Keratinocyte (primary cell): ENCODE measurements around the gene MYL6. TPM values are rescaled to one million over a fixed set of nuclear protein-coding genes. Genes with fewer than 3 reads are reported as not detected.
"Not testable (repeated sequence)": the region's sequence is repeated elsewhere in the genome, so short reads cannot be mapped to it uniquely, and the experiment has no call there.

Source experiments
- DNase-seq: peaks from one replicate; pipeline ENCODE4 v3.0.0-alpha.2; 2011; ENCODE audit warnings: low read depth, missing footprints, low spot score
- FAIRE-seq: peaks from 2 replicates; lab custom pipeline; 2011; peaks lifted over from hg19 to GRCh38; lab: Jason Lieb, UNC
- H2AFZ ChIP-seq: 2 replicates; pipeline ENCODE4 v1.6.0; 2012; ENCODE audit warnings: low read length, control low read depth, inconsistent platforms; ENCODE audit not compliant: control insufficient read depth
- H3K27ac ChIP-seq: 2 replicates; pipeline ENCODE4 v1.5.1; 2011; ENCODE audit warnings: low read length; ENCODE audit not compliant: control insufficient read depth, insufficient read depth
- H3K27me3 ChIP-seq: 3 replicates; pipeline ENCODE4 v1.6.0; 2011; ENCODE audit warnings: low read length; ENCODE audit not compliant: control insufficient read depth, insufficient read depth; ENCODE audit errors: extremely low read depth
- H3K36me3 ChIP-seq, 2 experiments: 2 replicates in 1 of 2; 3 replicates in 1 of 2; pipeline ENCODE4 v1.5.1; 2011; ENCODE audit warnings: low read length in 2 of 2, mild to moderate bottlenecking in 1 of 2; ENCODE audit not compliant: control insufficient read depth in 2 of 2, insufficient read depth in 2 of 2; ENCODE audit errors: extremely low read depth in 1 of 2
- H3K4me1 ChIP-seq: 3 replicates; pipeline ENCODE4 v1.5.1; 2011; ENCODE audit warnings: low read length; ENCODE audit not compliant: control insufficient read depth, insufficient read depth; ENCODE audit errors: extremely low read depth
- H3K4me2 ChIP-seq: 3 replicates; pipeline ENCODE4 v1.6.0; 2011; ENCODE audit warnings: low read depth, low read length; ENCODE audit not compliant: control insufficient read depth, insufficient read depth; ENCODE audit errors: extremely low read depth
- H3K4me3 ChIP-seq, 3 experiments: fragments of 200-600 bp in 1 of 3; sonication (generic) in 1 of 3; 2 replicates in 2 of 3; 3 replicates in 1 of 3; pipeline ENCODE4 v1.5.1; 2011 to 2016; ENCODE audit warnings: low read length in 3 of 3, mild to moderate bottlenecking in 3 of 3, control low read depth in 2 of 3, inconsistent platforms in 1 of 3, low read depth in 1 of 3, mixed read lengths in 1 of 3, mixed run types in 1 of 3, moderate library complexity in 1 of 3; ENCODE audit not compliant: control insufficient read depth in 2 of 3, insufficient read depth in 2 of 3; ENCODE audit errors: extremely low read depth in 1 of 3
- H3K79me2 ChIP-seq: 2 replicates; pipeline ENCODE4 v1.6.0; 2012; ENCODE audit warnings: low read length; ENCODE audit not compliant: control insufficient read depth, insufficient read depth
- H3K9ac ChIP-seq: 3 replicates; pipeline ENCODE4 v1.6.0; 2011; ENCODE audit warnings: low read length; ENCODE audit not compliant: control insufficient read depth, insufficient read depth; ENCODE audit errors: extremely low read depth
- H3K9me1 ChIP-seq: 3 replicates; pipeline ENCODE4 v1.6.0; 2011; ENCODE audit warnings: low read length; ENCODE audit not compliant: control insufficient read depth, insufficient read depth; ENCODE audit errors: extremely low read depth
- H3K9me3 ChIP-seq: 2 replicates; pipeline ENCODE4 v1.5.1; 2012; ENCODE audit warnings: low read depth, low read length; ENCODE audit not compliant: control insufficient read depth
- H4K20me1 ChIP-seq: 3 replicates; pipeline ENCODE4 v1.6.0; 2011; ENCODE audit warnings: low read length; ENCODE audit not compliant: control insufficient read depth, insufficient read depth; ENCODE audit errors: extremely low read depth
- CTCF ChIP-seq, 3 experiments: IDR thresholded peaks in 1 of 3; conservative IDR thresholded peaks in 1 of 3; optimal IDR thresholded peaks in 1 of 3; 2 replicates in 2 of 3; 3 replicates in 1 of 3; pipeline versions ENCODE3 to v1.5.1; 2011; ENCODE audit warnings: low read length in 3 of 3, mild to moderate bottlenecking in 3 of 3, moderate library complexity in 2 of 3, control low read depth in 1 of 3, inconsistent platforms in 1 of 3; ENCODE audit not compliant: insufficient read depth in 2 of 3; ENCODE audit errors: extremely low read depth in 1 of 3
- EZH2 ChIP-seq: IDR thresholded peaks from one replicate; pipeline ENCODE4 v1.6.1; 2012; ENCODE audit warnings: inconsistent platforms, mild to moderate bottlenecking, low read length, moderate library complexity
- dilution Hi-C: fragments of 300-500 bp; cut with MboI; formaldehyde crosslinking; loops from one replicate; pipeline ENCODE4 v1.7.0; 2020; ENCODE audit warnings: low sequenced_read_pairs; ENCODE audit not compliant: extremely low pct_ligation_motif_present
- polyA plus RNA-seq, 5 experiments: library from polyadenylated mRNA; depleted of rRNA in 3 of 5; stranded (reverse) in 3 of 5; stranded (forward) in 1 of 5; unstranded in 1 of 5; fragments of >200 nt; gene quantifications; 1 replicate in 1 of 5; 2 replicates in 3 of 5; 3 replicates in 1 of 5; pipeline versions ENCODE4 v1.2.1 to v1.2.3, GENCODE V29; 2011 to 2012; ENCODE audit warnings: missing spikeins in 2 of 5, low read depth in 1 of 5, low replicate concordance in 1 of 5

The MYL6 gene
- polyA plus RNA-seq, 1 donor (not counting 4 experiments of a cell fraction or from before 2014, with no cell fraction given) = 4,542 TPM

- H3K9me1 ChIP-seq = no peaks in the 10 kb centered on the region
- H3K27ac ChIP-seq = no peak overlapping the region
- H2AFZ ChIP-seq = no peak overlapping the region
- peaks cover 15 to 17% of the 10 kb centered on the region in 2 experiments for H3K36me3 ChIP-seq
- no peaks in the 10 kb centered on the region for H3K27me3 ChIP-seq
- H3K4me1 ChIP-seq = peaks cover 29% of the 10 kb centered on the region
- H3K9ac ChIP-seq = no peak overlapping the region
- no peaks in the 10 kb centered on the region for H3K9me3 ChIP-seq
- H3K4me3 ChIP-seq = no peak overlapping the region
- peaks cover 22% of the 10 kb centered on the region for H3K79me2 ChIP-seq
- FAIRE-seq = no peak
- H4K20me1 ChIP-seq = peaks cover 6% of the 10 kb centered on the region
- DNase-seq = no peak
- TF ChIP-seq EZH2 = no peak
- TF ChIP-seq CTCF (optimal IDR thresholded peaks at IDR 0.05 in 1 of 3, IDR thresholded peaks at IDR 0.05 in 1 of 3, conservative IDR thresholded peaks at IDR 0.05 in 1 of 3; ENCODE audit: extremely low read depth in 1 of 3, insufficient read depth in 2 of 3, low read length in 3 of 3) = no peak
- dilution Hi-C loops = no loop called here
- H3K4me2 ChIP-seq = no peak overlapping the region
Measured at GRCh38 chr12:56155256-56155845, 2.8 kb upstream of the MYL6 start.

GRCh38 chr12:56156464-56157200, 1.5 kb upstream of the MYL6 start:
- H3K4me3 ChIP-seq, H2AFZ ChIP-seq, DNase-seq, H3K9me1 ChIP-seq, H3K9me3 ChIP-seq, FAIRE-seq, H3K27me3 ChIP-seq, dilution Hi-C loops, H3K27ac ChIP-seq: not testable (repeated sequence)
- H4K20me1 ChIP-seq = peaks cover 15% of the 10 kb centered on the region
- H3K4me1 ChIP-seq = peaks cover 36% of the 10 kb centered on the region
- H3K9ac ChIP-seq = peak overlapping the region; percentile 99
- peaks cover 28 to 29% of the 10 kb centered on the region in 2 experiments for H3K36me3 ChIP-seq
- H3K4me2 ChIP-seq = peak overlapping the region; percentile 88
- peaks cover 28% of the 10 kb centered on the region for H3K79me2 ChIP-seq
